KMS-11 (cell line): ENCODE data around the gene EFNB2.

Experiments used
- H2AFZ ChIP-seq: fragments of 200-600 bp; sonication (generic); 2 replicates; pipeline ENCODE4 v1.6.1; 2016; ENCODE audit warnings: antibody characterized with exemption, mixed run types, low read depth
- H3K27ac ChIP-seq: fragments of 200-600 bp; sonication (generic); 2 replicates; pipeline ENCODE4 v1.6.1; 2016; ENCODE audit warnings: mild to moderate bottlenecking, mixed run types
- H3K27me3 ChIP-seq: fragments of 200-600 bp; sonication (generic); 2 replicates; pipeline ENCODE4 v1.6.1; 2017; ENCODE audit warnings: mild to moderate bottlenecking, low read depth, mixed run types, moderate library complexity; ENCODE audit not compliant: insufficient read depth
- H3K36me3 ChIP-seq: fragments of 200-600 bp; sonication (generic); 2 replicates; pipeline ENCODE4 v1.6.1; 2017; ENCODE audit warnings: mild to moderate bottlenecking, mixed run types; ENCODE audit not compliant: insufficient read depth
- H3K4me1 ChIP-seq: fragments of 200-600 bp; sonication (generic); 2 replicates; pipeline ENCODE4 v1.6.1; 2016; ENCODE audit warnings: mild to moderate bottlenecking, low read depth, mixed run types; ENCODE audit not compliant: poor library complexity, severe bottlenecking
- H3K4me2 ChIP-seq: fragments of 200-600 bp; sonication (generic); 2 replicates; pipeline ENCODE4 v1.7.0; 2016; ENCODE audit warnings: mild to moderate bottlenecking, mixed run types
- H3K4me3 ChIP-seq: fragments of 200-600 bp; sonication (generic); IDR thresholded peaks from 2 replicates; pipeline ENCODE4 v1.6.1; 2017; ENCODE audit warnings: low read depth, low read length, mixed read lengths; ENCODE audit not compliant: insufficient read depth
- H3K79me2 ChIP-seq: fragments of 200-600 bp; sonication (generic); 2 replicates; pipeline ENCODE4 v1.6.1; 2016; ENCODE audit warnings: low read depth, mixed run types; ENCODE audit not compliant: insufficient read depth
- H3K9ac ChIP-seq: fragments of 200-600 bp; sonication (generic); 2 replicates; pipeline ENCODE4 v1.6.1; 2016; ENCODE audit warnings: mild to moderate bottlenecking, mixed run types
- H4K20me1 ChIP-seq: fragments of 200-600 bp; sonication (generic); 2 replicates; pipeline ENCODE4 v1.6.1; 2016; ENCODE audit warnings: mild to moderate bottlenecking, mixed run types; ENCODE audit not compliant: insufficient read depth
- CTCF ChIP-seq: fragments of 200-600 bp; sonication (generic); conservative IDR thresholded peaks from 2 replicates; pipeline ENCODE4 v1.6.1; 2017; ENCODE audit warnings: low read depth, mild to moderate bottlenecking, antibody characterized with exemption, low read length, moderate library complexity, mixed read lengths

The EFNB2 gene

GRCh38 chr13:106492588-106493475, 42.6 kb downstream of the EFNB2 start:
- H3K4me3 ChIP-seq, result no peak overlapping the region
- no peak overlapping the region for H3K4me2 ChIP-seq
- H3K9ac ChIP-seq, result no peak overlapping the region
- no peaks in the 10 kb centered on the region for H3K27me3 ChIP-seq
- H3K27ac ChIP-seq, result no peak overlapping the region
- H2AFZ ChIP-seq, result no peak overlapping the region
- peaks cover 11% of the 10 kb centered on the region for H3K4me1 ChIP-seq
- no peaks in the 10 kb centered on the region for H4K20me1 ChIP-seq
- TF ChIP-seq CTCF, result no peak
- H3K36me3 ChIP-seq, result no peaks in the 10 kb centered on the region
- no peaks in the 10 kb centered on the region for H3K79me2 ChIP-seq

GRCh38 chr13:106491928-106492587, 43.4 kb downstream of the EFNB2 start:
- no peaks in the 10 kb centered on the region for H4K20me1 ChIP-seq
- peaks cover 5% of the 10 kb centered on the region for H3K4me1 ChIP-seq
- H3K27me3 ChIP-seq, result no peaks in the 10 kb centered on the region
- H3K36me3 ChIP-seq, result no peaks in the 10 kb centered on the region
- H3K79me2 ChIP-seq, result no peaks in the 10 kb centered on the region
- H2AFZ ChIP-seq, result no peak overlapping the region
- H3K4me2 ChIP-seq, result no peak overlapping the region
- no peak overlapping the region for H3K9ac ChIP-seq
- no peak overlapping the region for H3K27ac ChIP-seq
- TF ChIP-seq CTCF, result no peak
- H3K4me3 ChIP-seq, result no peak overlapping the region

- no peak overlapping the region for H3K4me2 ChIP-seq
- H3K4me1 ChIP-seq, result no peaks in the 10 kb centered on the region
- H3K4me3 ChIP-seq, result no peak overlapping the region
- no peak overlapping the region for H3K9ac ChIP-seq
- H4K20me1 ChIP-seq, result no peaks in the 10 kb centered on the region
- no peak overlapping the region for H2AFZ ChIP-seq
- no peaks in the 10 kb centered on the region for H3K79me2 ChIP-seq
- no peaks in the 10 kb centered on the region for H3K27me3 ChIP-seq
- H3K36me3 ChIP-seq, result no peaks in the 10 kb centered on the region
- H3K27ac ChIP-seq, result no peak overlapping the region
- TF ChIP-seq CTCF, result no peak
Observed at GRCh38 chr13:106491463-106491862, 44.0 kb downstream of the EFNB2 start.

GRCh38 chr13:106490569-106491321, 44.7 kb downstream of the EFNB2 start:
- no peak overlapping the region for H3K9ac ChIP-seq
- H3K27ac ChIP-seq, result no peak overlapping the region
- no peak overlapping the region for H3K4me3 ChIP-seq
- no peaks in the 10 kb centered on the region for H3K79me2 ChIP-seq
- no peaks in the 10 kb centered on the region for H4K20me1 ChIP-seq
- H3K4me1 ChIP-seq, result no peaks in the 10 kb centered on the region
- no peak overlapping the region for H3K4me2 ChIP-seq
- no peak overlapping the region for H2AFZ ChIP-seq
- H3K27me3 ChIP-seq, result no peaks in the 10 kb centered on the region
- TF ChIP-seq CTCF, result no peak
- H3K36me3 ChIP-seq, result no peaks in the 10 kb centered on the region
